H1 (cell line): ENCODE measurements around the gene CELF2.

Source experiments
- CTCF ChIP-seq, 3 experiments: IDR thresholded peaks; 1 replicate in 2 of 3; 2 replicates in 1 of 3; pipeline versions ENCODE4 v1.5.1 to v1.6.1; 2011; ENCODE audit warnings: low read length in 3 of 3, mild to moderate bottlenecking in 3 of 3, inconsistent platforms in 2 of 3, low read depth in 1 of 3, moderate library complexity in 1 of 3; ENCODE audit not compliant: insufficient read depth in 1 of 3; ENCODE audit errors: control extremely low read depth in 1 of 3
- EP300 ChIP-seq, 2 experiments: IDR thresholded peaks; 1 replicate in 1 of 2; 2 replicates in 1 of 2; pipeline ENCODE4 v1.6.1; 2011 to 2012; ENCODE audit warnings: low read depth in 2 of 2, low read length in 2 of 2, mild to moderate bottlenecking in 2 of 2, borderline replicate concordance in 1 of 2, inconsistent platforms in 1 of 2, moderate library complexity in 1 of 2
- EZH2 ChIP-seq: fragments of 200-600 bp; sonication (generic); IDR thresholded peaks from 2 replicates; pipeline ENCODE4 v1.7.1; 2012; ENCODE audit warnings: low read depth, mild to moderate bottlenecking, moderate library complexity, low read length, inconsistent platforms; ENCODE audit not compliant: severe bottlenecking
- JUND ChIP-seq: IDR thresholded peaks from 2 replicates; pipeline ENCODE4 v1.6.1; 2011; ENCODE audit warnings: mild to moderate bottlenecking, improper control_type of control experiment, low read length
- POLR2AphosphoS5 ChIP-seq: IDR thresholded peaks from 2 replicates; pipeline ENCODE4 v1.6.1; 2011; ENCODE audit warnings: low read depth, low read length

GRCh38 chr10:11010582-11010981 is 7.1 kb upstream of the CELF2 start:
- TF ChIP-seq JUND (no peak), POLR2AphosphoS5 (no peak), EZH2 (no peak), CTCF (IDR thresholded peaks at IDR 0.05; ENCODE audit: control extremely low read depth in 1 of 3, insufficient read depth in 1 of 3, low read depth in 1 of 3, low read length in 3 of 3) (no peak), EP300 (IDR thresholded peaks at IDR 0.05; ENCODE audit: borderline replicate concordance in 1 of 2, low read depth in 2 of 2, low read length in 2 of 2) (no peak)
